SK-N-MC (cell line): ENCODE results near the gene TRPM5.

ENCODE experiments used
- EZH2 ChIP-seq: fragments of 200-600 bp; sonication (generic); IDR thresholded peaks from one replicate; pipeline ENCODE4 v1.6.1; 2017; ENCODE audit warnings: antibody characterized with exemption
- POLR2AphosphoS5 ChIP-seq: IDR thresholded peaks from 2 replicates; pipeline ENCODE4 v1.6.1; 2012; ENCODE audit warnings: mild to moderate bottlenecking, low read depth, low read length, borderline replicate concordance

DNA sequence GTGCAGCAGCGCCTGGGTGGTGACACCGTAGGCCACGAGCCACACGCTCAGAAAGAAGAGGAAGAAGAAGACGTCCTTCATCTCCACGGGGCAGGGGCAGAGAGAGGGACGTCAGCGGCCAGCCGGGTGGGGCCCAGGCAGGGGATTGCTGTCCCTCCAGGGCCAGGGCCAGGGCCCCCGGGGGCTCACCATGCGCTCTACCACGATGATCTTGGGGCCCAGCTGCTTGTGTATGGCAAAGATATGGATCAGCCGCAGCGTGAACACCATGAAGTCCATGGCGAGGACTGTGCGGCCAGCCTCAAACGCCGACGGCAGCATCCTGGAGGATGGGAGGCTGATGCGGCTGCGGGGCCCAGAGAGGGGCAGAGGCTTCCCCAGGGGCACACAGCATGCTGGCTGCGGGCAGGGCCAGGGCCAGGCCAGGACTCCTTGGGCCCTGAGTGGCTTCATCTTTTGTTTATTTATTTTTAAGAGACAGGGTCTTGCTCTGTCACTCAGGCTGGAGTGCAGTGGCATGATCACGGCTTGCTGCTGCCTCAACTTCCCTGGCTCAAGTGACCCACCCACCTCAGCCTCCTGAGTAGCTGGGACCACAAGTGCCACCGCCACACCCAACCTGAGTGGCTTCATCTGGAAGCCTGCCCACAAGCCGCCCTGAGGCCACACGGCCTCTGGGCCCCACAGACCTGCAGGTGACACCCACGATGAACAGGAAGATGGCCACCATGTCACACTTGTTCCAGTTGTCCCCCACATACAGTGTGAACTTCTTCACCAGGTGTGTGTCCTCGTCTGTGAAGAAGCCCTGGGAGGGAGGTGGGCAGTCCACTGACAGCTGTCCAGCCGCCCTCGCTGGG is 32.6 kb downstream of the TRPM5 start:
- no peak for TF ChIP-seq POLR2AphosphoS5
- no peak for TF ChIP-seq EZH2
